ENCODE measurements around the gene STRN3.
A peak's percentile ranks its signal among the peaks of the same experiment; 100 is the strongest.
"Not testable (repeated sequence)": the region's sequence is repeated elsewhere in the genome, so short reads cannot be mapped to it uniquely, and the experiment has no call there.

The STRN3 gene

GRCh38 chr14:31070431-31070830, 44.3 kb upstream of the STRN3 start:
- ATAC-seq = peak; percentile 87
- TF ChIP-seq ZFP3 (CRISPR knock-in tag; IDR thresholded peaks at IDR 0.05) (no peak), TOX (CRISPR knock-in tag; IDR thresholded peaks at IDR 0.05; ENCODE audit: borderline replicate concordance) (no peak), GLIS3 (CRISPR knock-in tag; IDR thresholded peaks at IDR 0.05) (no peak)

DNA sequence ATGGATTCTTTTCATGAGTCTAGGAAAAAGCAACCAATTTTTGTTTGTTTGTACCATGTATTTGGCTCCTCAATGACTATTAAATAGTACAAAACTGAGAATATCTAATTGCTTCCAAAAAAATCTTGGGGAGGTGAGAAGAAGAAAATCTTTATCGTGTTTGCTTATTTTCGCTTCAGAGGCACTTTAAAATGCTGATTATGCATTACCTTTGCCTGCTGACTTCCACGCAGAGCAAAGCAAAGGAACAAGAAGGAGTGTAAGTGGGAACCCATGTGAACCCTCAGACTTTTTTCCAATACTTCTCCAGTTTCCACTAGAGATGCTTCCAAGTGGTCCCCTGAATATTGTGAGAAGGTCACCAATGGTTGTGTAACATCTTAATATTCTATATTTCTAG, 43.2 kb upstream of the STRN3 start:
- TF ChIP-seq, protein P1, sequence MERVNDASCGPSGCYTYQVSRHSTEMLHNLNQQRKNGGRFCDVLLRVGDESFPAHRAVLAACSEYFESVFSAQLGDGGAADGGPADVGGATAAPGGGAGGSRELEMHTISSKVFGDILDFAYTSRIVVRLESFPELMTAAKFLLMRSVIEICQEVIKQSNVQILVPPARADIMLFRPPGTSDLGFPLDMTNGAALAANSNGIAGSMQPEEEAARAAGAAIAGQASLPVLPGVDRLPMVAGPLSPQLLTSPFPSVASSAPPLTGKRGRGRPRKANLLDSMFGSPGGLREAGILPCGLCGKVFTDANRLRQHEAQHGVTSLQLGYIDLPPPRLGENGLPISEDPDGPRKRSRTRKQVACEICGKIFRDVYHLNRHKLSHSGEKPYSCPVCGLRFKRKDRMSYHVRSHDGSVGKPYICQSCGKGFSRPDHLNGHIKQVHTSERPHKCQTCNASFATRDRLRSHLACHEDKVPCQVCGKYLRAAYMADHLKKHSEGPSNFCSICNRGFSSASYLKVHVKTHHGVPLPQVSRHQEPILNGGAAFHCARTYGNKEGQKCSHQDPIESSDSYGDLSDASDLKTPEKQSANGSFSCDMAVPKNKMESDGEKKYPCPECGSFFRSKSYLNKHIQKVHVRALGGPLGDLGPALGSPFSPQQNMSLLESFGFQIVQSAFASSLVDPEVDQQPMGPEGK (CRISPR knock-in tag; IDR thresholded peaks at IDR 0.05; ENCODE audit: borderline replicate concordance) = no peak
- TF ChIP-seq OSR1 (CRISPR knock-in tag; IDR thresholded peaks at IDR 0.05) = no peak
- TF ChIP-seq TOX (CRISPR knock-in tag; IDR thresholded peaks at IDR 0.05; ENCODE audit: borderline replicate concordance) = no peak
- TF ChIP-seq, protein P2, sequence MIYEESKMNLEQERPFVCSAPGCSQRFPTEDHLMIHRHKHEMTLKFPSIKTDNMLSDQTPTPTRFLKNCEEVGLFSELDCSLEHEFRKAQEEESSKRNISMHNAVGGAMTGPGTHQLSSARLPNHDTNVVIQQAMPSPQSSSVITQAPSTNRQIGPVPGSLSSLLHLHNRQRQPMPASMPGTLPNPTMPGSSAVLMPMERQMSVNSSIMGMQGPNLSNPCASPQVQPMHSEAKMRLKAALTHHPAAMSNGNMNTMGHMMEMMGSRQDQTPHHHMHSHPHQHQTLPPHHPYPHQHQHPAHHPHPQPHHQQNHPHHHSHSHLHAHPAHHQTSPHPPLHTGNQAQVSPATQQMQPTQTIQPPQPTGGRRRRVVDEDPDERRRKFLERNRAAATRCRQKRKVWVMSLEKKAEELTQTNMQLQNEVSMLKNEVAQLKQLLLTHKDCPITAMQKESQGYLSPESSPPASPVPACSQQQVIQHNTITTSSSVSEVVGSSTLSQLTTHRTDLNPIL (CRISPR knock-in tag; IDR thresholded peaks at IDR 0.05; ENCODE audit: low read depth) = no peak
- no peak for TF ChIP-seq CSDC2 (CRISPR knock-in tag; IDR thresholded peaks at IDR 0.05)
- TF ChIP-seq PPARA (CRISPR knock-in tag; IDR thresholded peaks at IDR 0.05; ENCODE audit: borderline replicate concordance) = no peak
- no peak for TF ChIP-seq ARNTL (CRISPR knock-in tag; IDR thresholded peaks at IDR 0.05; ENCODE audit: borderline replicate concordance, low read depth)
- TF ChIP-seq GLIS3 (CRISPR knock-in tag; IDR thresholded peaks at IDR 0.05) = no peak
- TF ChIP-seq ZNF8 (CRISPR knock-in tag; IDR thresholded peaks at IDR 0.05) = no peak
- no peak for TF ChIP-seq TCF4 (CRISPR knock-in tag; IDR thresholded peaks at IDR 0.05; ENCODE audit: borderline replicate concordance)
- TF ChIP-seq ZFP3 (CRISPR knock-in tag; IDR thresholded peaks at IDR 0.05) = no peak
- TF ChIP-seq ZNF70 (CRISPR knock-in tag; IDR thresholded peaks at IDR 0.05) = no peak
- TF ChIP-seq SNAI2 (CRISPR knock-in tag; IDR thresholded peaks at IDR 0.05) = no peak

GRCh38 chr14:31068235-31068634, 42.1 kb upstream of the STRN3 start:
- no peak for ATAC-seq
- TF ChIP-seq TSHZ2 (CRISPR knock-in tag; IDR thresholded peaks at IDR 0.05) = no peak
- no peak for TF ChIP-seq ZFP30 (CRISPR knock-in tag; IDR thresholded peaks at IDR 0.05)
- TF ChIP-seq ZNF8 (CRISPR knock-in tag; IDR thresholded peaks at IDR 0.05) = no peak
- TF ChIP-seq SNAI2 (CRISPR knock-in tag; IDR thresholded peaks at IDR 0.05) = no peak
- TF ChIP-seq POU6F1 (CRISPR knock-in tag; IDR thresholded peaks at IDR 0.05; ENCODE audit: borderline replicate concordance, low read depth) = no peak
- no peak for TF ChIP-seq RARB (CRISPR knock-in tag; IDR thresholded peaks at IDR 0.05)
- no peak for TF ChIP-seq ZNF70 (CRISPR knock-in tag; IDR thresholded peaks at IDR 0.05)
- no peak for TF ChIP-seq ZFP3 (CRISPR knock-in tag; IDR thresholded peaks at IDR 0.05)
- no peak for TF ChIP-seq ZNF565 (CRISPR knock-in tag; conservative IDR thresholded peaks at IDR 0.05; ENCODE audit: low read depth)
- no peak for TF ChIP-seq ZC3H10 (CRISPR knock-in tag; IDR thresholded peaks at IDR 0.05)
- TF ChIP-seq PPARA (CRISPR knock-in tag; IDR thresholded peaks at IDR 0.05; ENCODE audit: borderline replicate concordance) = no peak
- TF ChIP-seq CSRNP3 (CRISPR knock-in tag; IDR thresholded peaks at IDR 0.05) = no peak

More for the DNA sequence above, 43.2 kb upstream of the STRN3 start:
- no peak for ATAC-seq

DNA sequence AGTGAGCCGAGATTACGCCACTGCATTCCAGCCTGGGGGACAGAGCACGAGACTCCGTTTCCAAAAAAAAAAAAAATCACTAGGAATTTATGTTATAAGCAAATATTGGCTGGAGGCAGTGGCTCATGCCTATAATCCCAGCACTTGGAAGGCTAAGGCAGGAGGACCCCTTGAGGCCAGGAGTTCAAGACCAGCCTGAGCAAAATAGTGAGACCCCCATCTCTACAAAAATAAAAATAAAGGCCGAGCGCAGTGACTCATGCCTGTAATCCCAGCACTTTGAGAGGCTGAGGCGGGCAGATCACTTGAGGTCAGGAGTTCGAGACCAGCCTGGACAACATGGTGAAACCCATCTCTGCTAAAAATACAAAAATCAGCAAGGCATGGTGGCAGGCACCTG, 36.7 kb upstream of the STRN3 start:
- not testable (repeated sequence) for ATAC-seq

All from SK-N-SH treated with all-trans-retinoic acid at 6 μM for 48 hours (cell line).